ENCODE data around the gene GBGT1.
"Not testable (repeated sequence)": the region's sequence is repeated elsewhere in the genome, so short reads cannot be mapped to it uniquely, and the experiment has no call there.

GRCh38 chr9:133169687-133170086 is 6.0 kb upstream of the GBGT1 start:
- TF ChIP-seq TAF1, POLR2AphosphoS5 (IDR thresholded peaks at IDR 0.05; ENCODE audit: low read depth, low read length): not testable (repeated sequence)

Data from GM12891 (cell line).